GDM1 (cell line): Measurements from ENCODE around the gene COPS3.

Experiments
- DNase-seq: peaks from one replicate; lab custom pipeline; 2025; lab: John Stamatoyannopoulos, UW

Gene COPS3

GRCh38 chr17:17241656-17242055 lies 39.4 kb downstream of the COPS3 start:
- no peak for DNase-seq

- DNase-seq = no peak
Measured at GRCh38 chr17:17239832-17240231, 41.2 kb downstream of the COPS3 start.

GRCh38 chr17:17237026-17237799 lies 43.8 kb downstream of the COPS3 start, which contains the start of gene FLCN:
TSS of gene FLCN (minus strand) at chr17:17237168. CDS start at chr17:17228137, 9,031 bp downstream.
- DNase-seq = peak; percentile 73

GRCh38 chr17:17236295-17237025 lies 44.6 kb downstream of the COPS3 start:
- no peak for DNase-seq

- DNase-seq = no peak
Measured at GRCh38 chr17:17235212-17236174, 45.6 kb downstream of the COPS3 start.

GRCh38 chr17:17232303-17232621 lies 48.8 kb downstream of the COPS3 start:
- DNase-seq = no peak

- no peak for DNase-seq
Measured at GRCh38 chr17:17231621-17232302, 49.3 kb downstream of the COPS3 start.

GRCh38 chr17:17229416-17230384 lies 51.3 kb downstream of the COPS3 start:
- no peak for DNase-seq

- no peak for DNase-seq
Measured at GRCh38 chr17:17228521-17229279, 52.3 kb downstream of the COPS3 start.

- DNase-seq = no peak
Measured at GRCh38 chr17:17227608-17228520, 53.2 kb downstream of the COPS3 start.

GRCh38 chr17:17226451-17227265 lies 54.4 kb downstream of the COPS3 start:
- no peak for DNase-seq

GRCh38 chr17:17225901-17226300 lies 55.1 kb downstream of the COPS3 start:
- DNase-seq = no peak

GRCh38 chr17:17224137-17224536 lies 56.9 kb downstream of the COPS3 start:
- no peak for DNase-seq

- no peak for DNase-seq
Measured at GRCh38 chr17:17223736-17224135, 57.3 kb downstream of the COPS3 start.

GRCh38 chr17:17221329-17221728 lies 59.7 kb downstream of the COPS3 start:
- DNase-seq = no peak

GRCh38 chr17:17220529-17220928 lies 60.5 kb downstream of the COPS3 start:
- no peak for DNase-seq

GRCh38 chr17:17217995-17218394 lies 63.1 kb downstream of the COPS3 start:
- DNase-seq = no peak

- DNase-seq = no peak
Measured at GRCh38 chr17:17216776-17217175, 64.3 kb downstream of the COPS3 start.
